ENCODE measurements around the gene RNF2. TPM values are rescaled to one million over a fixed set of nuclear protein-coding genes. Genes with fewer than 3 reads are reported as not detected.

Gene RNF2
- polyA plus RNA-seq, 3 donors: 15.5 to 25.2 (median 19.3) TPM

DNA sequence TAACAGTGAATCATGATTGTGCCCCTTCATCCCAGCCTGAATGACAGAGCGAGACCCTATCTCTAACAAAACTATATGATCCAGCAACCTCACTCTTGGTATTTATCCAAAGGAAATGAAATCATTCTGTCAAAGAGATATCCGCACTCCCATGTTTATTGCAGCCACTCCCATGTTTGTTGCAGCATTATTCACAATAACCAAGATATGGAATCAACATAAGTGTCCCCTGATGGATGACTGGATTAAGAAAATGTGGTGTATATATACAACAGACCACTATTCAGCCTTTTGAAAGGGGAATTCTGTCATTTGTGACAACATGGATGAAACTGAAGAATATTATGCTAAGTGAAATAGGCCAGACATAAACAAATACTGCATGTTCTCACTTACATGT is 67.0 kb downstream of the RNF2 start:
- Histone ChIP-seq H3K36me3 (replicated peaks in 1 of 2; ENCODE audit: control insufficient read depth in 1 of 2, insufficient read depth in 2 of 2, low read length in 2 of 2) (peaks cover 0 to 9% of the 10 kb centered on the region in 2 donors), H3K4me2 (replicated peaks; ENCODE audit: extremely low read depth, low read length, poor library complexity, severe bottlenecking) (no peak overlapping the region), H3K79me2 (ENCODE audit: insufficient read depth, low read length) (no peaks in the 10 kb centered on the region), H3K27ac (ENCODE audit: low read depth in 1 of 2, low read length in 2 of 2) (no peak overlapping the region), H2AFZ (ENCODE audit: insufficient read depth, low read depth, low read length, poor library complexity, severe bottlenecking) (no peak overlapping the region), H3K27me3 (ENCODE audit: control insufficient read depth in 2 of 2, insufficient read depth in 2 of 2, low read length in 2 of 2) (no peaks in the 10 kb centered on the region), H4K20me1 (ENCODE audit: insufficient read depth, low read length) (no peaks in the 10 kb centered on the region), H3K9me3 (replicated peaks in 1 of 2; ENCODE audit: control insufficient read depth in 1 of 2, insufficient read depth in 1 of 2, low read length in 2 of 2) (peaks cover 11 to 13% of the 10 kb centered on the region in 2 donors), H3K4me3 (replicated peaks in 1 of 3; ENCODE audit: low read depth in 2 of 3, low read length in 3 of 3) (no peak overlapping the region), H3K4me1 (ENCODE audit: control insufficient read depth in 1 of 2, insufficient read depth in 2 of 2, low read length in 2 of 2) (no peaks in the 10 kb centered on the region), H3K9ac (ENCODE audit: insufficient read depth, low read length, poor library complexity, severe bottlenecking) (no peak overlapping the region)
- Mint-ChIP-seq H3K4me3 (no peak overlapping the region), H3K36me3 (peaks cover 13 to 17% of the 10 kb centered on the region in 2 donors), H3K4me1 (no peaks in the 10 kb centered on the region), H3K27ac (peak overlapping the region in 2 of 7 donors; percentile 8 to 37), H3K9me3 (peaks cover 13 to 25% (median 18%) of the 10 kb centered on the region in 7 donors), H3K27me3 (ENCODE audit: low read depth in 3 of 3) (peaks cover 0 to 5% (median 0%) of the 10 kb centered on the region in 3 donors)
- WGBS (ENCODE audit: insufficient coverage): no CpG with 5 or more reads among the region's 2 CpGs
- TF ChIP-seq, protein P1, sequence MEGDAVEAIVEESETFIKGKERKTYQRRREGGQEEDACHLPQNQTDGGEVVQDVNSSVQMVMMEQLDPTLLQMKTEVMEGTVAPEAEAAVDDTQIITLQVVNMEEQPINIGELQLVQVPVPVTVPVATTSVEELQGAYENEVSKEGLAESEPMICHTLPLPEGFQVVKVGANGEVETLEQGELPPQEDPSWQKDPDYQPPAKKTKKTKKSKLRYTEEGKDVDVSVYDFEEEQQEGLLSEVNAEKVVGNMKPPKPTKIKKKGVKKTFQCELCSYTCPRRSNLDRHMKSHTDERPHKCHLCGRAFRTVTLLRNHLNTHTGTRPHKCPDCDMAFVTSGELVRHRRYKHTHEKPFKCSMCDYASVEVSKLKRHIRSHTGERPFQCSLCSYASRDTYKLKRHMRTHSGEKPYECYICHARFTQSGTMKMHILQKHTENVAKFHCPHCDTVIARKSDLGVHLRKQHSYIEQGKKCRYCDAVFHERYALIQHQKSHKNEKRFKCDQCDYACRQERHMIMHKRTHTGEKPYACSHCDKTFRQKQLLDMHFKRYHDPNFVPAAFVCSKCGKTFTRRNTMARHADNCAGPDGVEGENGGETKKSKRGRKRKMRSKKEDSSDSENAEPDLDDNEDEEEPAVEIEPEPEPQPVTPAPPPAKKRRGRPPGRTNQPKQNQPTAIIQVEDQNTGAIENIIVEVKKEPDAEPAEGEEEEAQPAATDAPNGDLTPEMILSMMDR (IDR thresholded peaks at IDR 0.05): no peak
- DNase-seq: no peak
- intact Hi-C loops (cut with micrococcal nuclease): no loop called here

DNA sequence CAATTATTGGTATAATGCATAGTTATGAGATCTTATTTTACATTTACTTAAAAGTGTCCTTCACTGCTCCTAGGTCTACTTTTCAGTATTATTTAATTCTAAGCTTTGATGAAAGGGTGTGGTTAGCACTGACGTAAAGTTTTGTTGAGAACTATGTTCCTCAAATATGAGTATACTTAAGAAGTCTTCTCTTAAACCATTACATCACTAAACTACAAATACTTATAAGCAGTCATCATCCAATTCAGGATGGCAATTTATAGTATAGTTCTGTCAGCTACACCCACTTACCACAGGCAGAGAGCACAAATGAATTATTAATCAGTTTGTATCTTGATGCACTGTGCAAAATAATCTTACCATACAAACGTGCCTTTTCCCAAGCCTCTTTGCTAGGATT is 84.3 kb downstream of the RNF2 start:
- intact Hi-C loops (cut with micrococcal nuclease): no loop called here
- Mint-ChIP-seq H3K36me3 (peaks cover 72 to 87% of the 10 kb centered on the region in 2 donors), H3K4me1 (peaks cover 2% of the 10 kb centered on the region), H3K9me3 (peaks cover 0 to 16% (median 11%) of the 10 kb centered on the region in 7 donors), H3K27ac (no peak overlapping the region), H3K27me3 (ENCODE audit: low read depth in 3 of 3) (no peaks in the 10 kb centered on the region), H3K4me3 (no peak overlapping the region)
- H3K27me3 ChIP-seq (ENCODE audit: control insufficient read depth in 2 of 2, insufficient read depth in 2 of 2, low read length in 2 of 2): no peaks in the 10 kb centered on the region
- H4K20me1 ChIP-seq (ENCODE audit: insufficient read depth, low read length): no peaks in the 10 kb centered on the region
- H3K4me2 ChIP-seq (replicated peaks; ENCODE audit: extremely low read depth, low read length, poor library complexity, severe bottlenecking): no peak overlapping the region
- WGBS (ENCODE audit: insufficient coverage): 100% methylated on average over 1 of the region's 2 CpGs
- no peaks in the 10 kb centered on the region for H3K4me1 ChIP-seq (ENCODE audit: control insufficient read depth in 1 of 2, insufficient read depth in 2 of 2, low read length in 2 of 2)
- peaks cover 0 to 9% of the 10 kb centered on the region in 2 donors for H3K9me3 ChIP-seq (replicated peaks in 1 of 2; ENCODE audit: control insufficient read depth in 1 of 2, insufficient read depth in 1 of 2, low read length in 2 of 2)
- TF ChIP-seq, protein P1 (IDR thresholded peaks at IDR 0.05): no peak
- peaks cover 72 to 99% of the 10 kb centered on the region in 2 donors for H3K36me3 ChIP-seq (replicated peaks in 1 of 2; ENCODE audit: control insufficient read depth in 1 of 2, insufficient read depth in 2 of 2, low read length in 2 of 2)
- no peak overlapping the region for H2AFZ ChIP-seq (ENCODE audit: insufficient read depth, low read depth, low read length, poor library complexity, severe bottlenecking)
- no peaks in the 10 kb centered on the region for H3K79me2 ChIP-seq (ENCODE audit: insufficient read depth, low read length)
- DNase-seq: no peak
- no peak overlapping the region for H3K4me3 ChIP-seq (replicated peaks in 1 of 3; ENCODE audit: low read depth in 2 of 3, low read length in 3 of 3)
- no peak overlapping the region for H3K27ac ChIP-seq (ENCODE audit: low read depth in 1 of 2, low read length in 2 of 2)
- H3K9ac ChIP-seq (ENCODE audit: insufficient read depth, low read length, poor library complexity, severe bottlenecking): no peak overlapping the region
